T-helper 2 cell treated with Interferon-gamma antibody and Interleukin-4, amounts not matched to agents 5 μg/mL and 100 μg/mL, for 36 hours (primary cell): ENCODE results near the gene ZNF117.
"Not testable (repeated sequence)": the region's sequence is repeated elsewhere in the genome, so short reads cannot be mapped to it uniquely, and the experiment has no call there.

Experiments used
- DNase-seq: peaks from one replicate; pipeline ENCODE4 v3.0.0; 2021; ENCODE audit warnings: low spot score
- H3K27ac Mint-ChIP-seq: one replicate; pipeline ENCODE4 v1.8.0; 2021; ENCODE audit warnings: mild to moderate bottlenecking, mixed read lengths
- H3K27me3 Mint-ChIP-seq: one replicate; pipeline ENCODE4 v1.8.0; 2021; ENCODE audit warnings: low read depth, mixed read lengths
- H3K36me3 Mint-ChIP-seq: one replicate; pipeline ENCODE4 v1.8.0; 2021; ENCODE audit warnings: low read depth, mixed read lengths
- H3K4me1 Mint-ChIP-seq: one replicate; pipeline ENCODE4 v1.8.0; 2021; ENCODE audit warnings: low read depth, mixed read lengths
- H3K4me3 Mint-ChIP-seq: one replicate; pipeline ENCODE4 v1.8.0; 2022; ENCODE audit warnings: mild to moderate bottlenecking, moderate library complexity, mixed read lengths
- H3K9me3 Mint-ChIP-seq: one replicate; pipeline ENCODE4 v1.8.0; 2021; ENCODE audit warnings: mixed read lengths

ZNF117 gene

DNA sequence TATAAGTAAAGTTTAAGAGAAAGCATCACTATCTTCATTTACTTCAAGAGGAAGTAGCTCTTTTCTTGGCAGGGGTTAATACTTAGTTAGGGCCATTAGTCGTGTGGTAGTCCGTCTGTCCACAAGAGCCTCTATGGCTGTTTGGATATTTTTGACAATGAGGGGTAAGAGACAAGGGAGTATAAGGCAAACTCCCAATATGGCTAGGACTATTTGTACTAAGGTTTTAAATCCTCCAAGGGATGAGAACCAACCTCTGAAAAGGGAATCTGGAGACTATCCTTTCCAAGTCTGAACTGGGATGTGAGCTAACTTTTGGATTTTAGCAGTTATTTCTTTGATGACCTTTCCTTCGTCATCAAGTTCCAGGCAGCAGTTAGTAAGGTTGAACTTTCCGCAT lies at the start of gene ZNF117:
Gene ZNF117, minus strand, starts transcription at position 101 of the 400 bp plus-strand sequence.
- Mint-ChIP-seq H3K4me3 (no peak within 1 kb of the TSS), H3K9me3 (peaks cover 72% of the 10 kb centered on the region), H3K27ac (no peak within 1 kb of the TSS), H3K27me3 (no peaks in the 10 kb centered on the region), H3K36me3 (peaks cover 25% of the 10 kb centered on the region), H3K4me1 (no peaks in the 10 kb centered on the region)
- no peak for DNase-seq

DNA sequence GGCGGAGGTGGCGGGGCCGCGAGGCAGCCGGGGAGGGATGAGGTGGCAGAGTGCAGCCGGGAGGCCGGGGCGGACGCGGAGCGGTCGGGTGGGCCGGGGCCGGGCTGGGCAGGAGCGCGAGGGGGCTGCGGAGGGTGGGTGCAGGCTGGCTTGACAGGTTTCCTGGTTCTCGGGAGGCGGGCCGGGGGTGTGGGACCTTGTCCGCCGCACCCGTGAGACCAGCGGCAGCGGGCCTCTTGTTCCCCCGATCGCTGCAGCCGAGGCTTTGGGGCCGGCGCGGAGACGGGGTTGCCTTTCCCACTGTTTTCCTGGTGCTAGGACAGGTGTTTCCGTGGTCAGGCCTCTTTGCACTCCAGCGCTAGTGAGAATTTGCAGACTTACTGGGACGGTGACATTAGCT lies 47.9 kb upstream of the ZNF117 start:
- peaks cover 12% of the 10 kb centered on the region for H3K4me1 Mint-ChIP-seq
- not testable (repeated sequence) for H3K9me3 Mint-ChIP-seq, H3K36me3 Mint-ChIP-seq, H3K27me3 Mint-ChIP-seq
- peak overlapping the region; percentile 89 for H3K4me3 Mint-ChIP-seq
- H3K27ac Mint-ChIP-seq: peak overlapping the region; percentile 71
- peak; percentile 12 for DNase-seq

GRCh38 chr7:65037740-65038688 lies 47.2 kb upstream of the ZNF117 start:
- peak overlapping the region; percentile 84 for H3K27ac Mint-ChIP-seq
- H3K4me1 Mint-ChIP-seq: peaks cover 12% of the 10 kb centered on the region
- H3K36me3 Mint-ChIP-seq: no peaks in the 10 kb centered on the region

DNA sequence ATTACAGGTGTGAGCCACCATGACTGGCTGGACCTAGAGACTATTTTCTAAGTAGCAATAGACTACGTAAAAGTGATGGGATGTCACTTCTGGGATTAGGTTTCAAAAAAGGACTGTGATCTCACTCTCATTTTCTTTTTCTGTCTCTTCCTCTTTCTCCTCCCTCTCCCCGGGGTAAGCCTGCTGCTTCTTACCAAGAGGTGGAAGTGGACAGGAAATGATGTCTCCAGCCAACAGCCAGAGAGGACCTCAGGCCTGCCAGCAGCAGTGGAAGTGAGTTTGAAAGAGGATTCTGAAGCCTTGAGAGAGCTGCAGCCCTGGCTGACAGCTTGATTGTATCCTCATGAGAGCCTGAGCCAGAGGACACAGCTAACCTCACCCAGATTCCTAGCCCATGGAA lies 45.7 kb upstream of the ZNF117 start:
- H3K36me3 Mint-ChIP-seq, H3K27ac Mint-ChIP-seq, H3K27me3 Mint-ChIP-seq, DNase-seq, H3K4me3 Mint-ChIP-seq, H3K9me3 Mint-ChIP-seq: not testable (repeated sequence)
- H3K4me1 Mint-ChIP-seq: peaks cover 12% of the 10 kb centered on the region

More at GRCh38 chr7:65037740-65038688, 47.2 kb upstream of the ZNF117 start:
- Mint-ChIP-seq H3K27me3 (no peaks in the 10 kb centered on the region), H3K4me3 (peak overlapping the region; percentile 77), H3K9me3 (peaks cover 6% of the 10 kb centered on the region)
- peak; percentile 87 for DNase-seq

GRCh38 chr7:65035469-65035868 lies 44.6 kb upstream of the ZNF117 start:
- peaks cover 12% of the 10 kb centered on the region for H3K4me1 Mint-ChIP-seq
- H3K4me3 Mint-ChIP-seq, H3K36me3 Mint-ChIP-seq, DNase-seq, H3K27me3 Mint-ChIP-seq, H3K9me3 Mint-ChIP-seq, H3K27ac Mint-ChIP-seq: not testable (repeated sequence)

- H3K4me1 Mint-ChIP-seq, DNase-seq, H3K27me3 Mint-ChIP-seq, H3K4me3 Mint-ChIP-seq, H3K9me3 Mint-ChIP-seq, H3K36me3 Mint-ChIP-seq, H3K27ac Mint-ChIP-seq: not testable (repeated sequence)
Observed at GRCh38 chr7:65034120-65034782, 43.4 kb upstream of the ZNF117 start.

DNA sequence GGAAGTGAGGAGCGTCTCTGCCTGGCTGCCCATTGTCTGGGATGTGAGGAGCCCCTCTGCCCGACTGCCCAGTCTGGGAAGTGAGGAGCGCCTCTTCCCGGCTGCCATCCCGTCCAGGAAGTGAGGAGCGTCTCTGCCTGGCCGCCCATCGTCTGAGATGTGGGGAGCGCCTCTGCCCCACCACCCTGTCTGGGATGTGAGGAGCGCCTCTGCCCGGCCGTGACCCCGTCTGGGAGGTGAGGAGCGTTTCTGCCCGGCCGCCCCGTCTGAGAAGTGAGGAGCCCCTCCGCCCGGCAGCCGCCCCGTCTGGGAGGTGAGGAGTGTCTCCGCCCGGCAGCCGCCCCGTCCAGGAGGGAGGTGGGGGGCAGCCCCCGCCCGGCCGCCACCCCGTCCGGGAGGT lies 42.6 kb upstream of the ZNF117 start:
- not testable (repeated sequence) for H3K4me1 Mint-ChIP-seq, H3K27ac Mint-ChIP-seq, H3K27me3 Mint-ChIP-seq, H3K36me3 Mint-ChIP-seq, DNase-seq, H3K9me3 Mint-ChIP-seq, H3K4me3 Mint-ChIP-seq

- not testable (repeated sequence) for H3K27me3 Mint-ChIP-seq, H3K9me3 Mint-ChIP-seq, DNase-seq, H3K4me3 Mint-ChIP-seq, H3K27ac Mint-ChIP-seq, H3K4me1 Mint-ChIP-seq, H3K36me3 Mint-ChIP-seq
Observed at GRCh38 chr7:65025023-65025422, 34.2 kb upstream of the ZNF117 start.

- H3K27ac Mint-ChIP-seq, H3K27me3 Mint-ChIP-seq, H3K36me3 Mint-ChIP-seq, H3K9me3 Mint-ChIP-seq, DNase-seq, H3K4me3 Mint-ChIP-seq, H3K4me1 Mint-ChIP-seq: not testable (repeated sequence)
Observed at GRCh38 chr7:65020978-65021377, 30.1 kb upstream of the ZNF117 start.

DNA sequence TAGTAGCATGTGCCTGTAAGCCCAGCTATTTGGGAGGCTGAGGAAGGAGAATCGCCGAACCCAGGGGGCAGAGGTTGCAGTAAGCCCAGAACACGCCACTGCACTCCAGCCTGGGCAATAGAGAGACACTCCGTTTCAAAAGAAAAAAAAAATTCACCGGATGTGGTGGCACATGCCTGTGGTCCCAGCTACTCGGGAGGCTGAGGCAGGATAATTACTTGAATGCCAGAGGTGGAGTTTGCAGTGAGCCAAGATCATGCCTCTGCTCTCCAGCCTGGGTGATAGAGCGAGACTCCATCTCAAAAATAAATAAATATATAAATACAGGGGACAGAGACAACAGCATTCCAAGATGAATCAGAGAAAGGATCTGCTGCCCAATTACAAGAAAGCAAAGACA lies 19.0 kb upstream of the ZNF117 start:
- Mint-ChIP-seq H3K9me3 (peaks cover 13% of the 10 kb centered on the region), H3K36me3 (peaks cover 14% of the 10 kb centered on the region), H3K4me1 (peaks cover 16% of the 10 kb centered on the region)
- not testable (repeated sequence) for H3K27me3 Mint-ChIP-seq, H3K27ac Mint-ChIP-seq, DNase-seq, H3K4me3 Mint-ChIP-seq

DNA sequence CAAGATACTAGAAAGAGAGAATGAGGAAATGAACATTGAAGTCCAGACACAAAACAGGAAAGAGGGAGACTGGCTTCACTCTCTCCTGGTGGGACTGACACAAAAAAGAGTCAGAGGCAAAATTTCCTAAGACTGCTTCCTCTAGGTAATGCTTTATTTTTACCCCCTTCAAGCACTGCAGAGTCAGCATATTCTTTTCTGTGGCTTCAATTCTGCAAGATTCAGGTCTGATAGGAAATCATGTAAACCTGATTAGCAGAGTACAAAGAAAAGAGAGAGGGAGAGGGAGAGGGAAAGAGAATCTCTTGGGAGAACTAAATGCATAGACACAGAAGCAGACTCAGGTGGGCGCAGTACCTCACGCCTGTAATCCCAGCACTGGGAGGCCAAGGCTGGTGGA lies 18.6 kb upstream of the ZNF117 start:
- not testable (repeated sequence) for H3K27ac Mint-ChIP-seq, H3K4me3 Mint-ChIP-seq, H3K27me3 Mint-ChIP-seq, DNase-seq
- peaks cover 20% of the 10 kb centered on the region for H3K4me1 Mint-ChIP-seq
- peaks cover 18% of the 10 kb centered on the region for H3K9me3 Mint-ChIP-seq
- H3K36me3 Mint-ChIP-seq: peaks cover 19% of the 10 kb centered on the region

DNA sequence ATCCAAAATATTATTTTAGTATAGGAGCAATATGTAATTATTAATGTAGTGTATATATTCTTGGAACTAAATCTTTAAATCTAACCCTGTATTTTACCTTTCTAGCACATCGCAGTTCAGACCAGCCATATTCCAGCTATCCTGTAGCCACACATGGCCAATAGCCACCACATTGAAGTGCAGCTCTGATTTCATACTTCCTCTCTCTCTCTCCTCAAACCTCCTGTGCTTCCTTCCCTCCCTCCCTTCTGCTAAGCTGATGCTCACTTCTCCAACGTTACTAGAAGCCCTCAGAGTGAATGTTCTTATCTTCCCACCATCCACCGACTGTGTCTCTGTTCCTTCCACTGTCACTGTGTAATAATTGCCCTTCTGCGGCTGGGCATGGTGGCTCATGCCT lies 16.2 kb upstream of the ZNF117 start:
- peak overlapping the region; percentile 91 for H3K27ac Mint-ChIP-seq
- peaks cover 28% of the 10 kb centered on the region for H3K9me3 Mint-ChIP-seq
- H3K36me3 Mint-ChIP-seq: peaks cover 39% of the 10 kb centered on the region
- not testable (repeated sequence) for H3K27me3 Mint-ChIP-seq, DNase-seq
- peaks cover 22% of the 10 kb centered on the region for H3K4me1 Mint-ChIP-seq
- H3K4me3 Mint-ChIP-seq: peak overlapping the region; percentile 92

GRCh38 chr7:65006094-65006992 lies 15.5 kb upstream of the ZNF117 start, which contains the start of gene ERV3-1:
Gene ERV3-1 (minus strand): TSS chr7:65006687. CDS start chr7:64993026, 13,661 bp downstream.
- Mint-ChIP-seq H3K36me3 (peaks cover 46% of the 10 kb centered on the region), H3K9me3 (peaks cover 35% of the 10 kb centered on the region), H3K4me3 (peak within 1 kb of the TSS; percentile 92), H3K27ac (peak within 1 kb of the TSS; percentile 91), H3K27me3 (no peaks in the 10 kb centered on the region), H3K4me1 (peaks cover 23% of the 10 kb centered on the region)
- DNase-seq: peak; percentile 90
